HG03571 (cell line): Measurements from ENCODE around the gene MVB12B.

Experiments
- ATAC-seq: cut with Tn5 transposase; IDR thresholded peaks from one replicate; pipeline ENCODE4 v1.9.1; 2021; ENCODE audit not compliant: unreplicated experiment

Gene MVB12B

DNA sequence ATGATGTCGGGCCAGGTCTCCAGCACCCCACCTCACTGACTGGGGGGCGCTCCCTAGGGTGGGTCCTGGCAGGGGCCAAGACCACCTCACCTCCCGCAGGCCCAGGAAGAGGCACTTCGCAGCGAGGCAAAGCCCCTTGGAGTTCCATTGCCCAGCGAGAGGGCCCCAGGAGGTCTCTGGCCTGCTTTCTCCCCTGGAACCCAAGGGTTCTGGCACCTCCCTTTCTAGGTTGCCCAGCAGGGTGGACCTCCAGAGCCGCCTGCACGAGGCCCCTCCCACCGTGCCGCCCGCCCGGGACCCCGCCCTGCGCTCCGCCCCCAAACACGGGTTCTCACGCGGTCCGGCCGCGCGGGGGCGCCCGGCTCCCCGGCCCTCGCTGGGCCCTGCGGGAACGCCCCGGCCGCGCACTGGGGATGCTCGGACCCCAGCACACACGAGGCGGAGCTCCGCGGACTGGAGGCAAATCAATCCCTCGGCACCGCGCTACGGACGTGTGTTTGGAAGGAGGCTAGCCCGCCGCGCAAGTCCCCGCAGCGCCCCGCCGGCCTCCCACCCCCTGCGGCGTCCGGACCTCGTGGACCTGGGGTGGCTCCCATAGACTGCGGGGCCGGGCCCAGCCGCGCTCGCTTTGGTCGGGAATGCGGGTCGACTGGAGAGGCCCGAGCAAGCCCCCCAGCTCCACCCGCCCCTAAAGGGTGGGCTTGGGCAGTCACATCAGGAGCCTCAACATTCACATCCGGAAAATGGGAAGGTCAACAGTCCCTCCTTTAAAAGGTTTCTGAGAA lies 187.6 kb downstream of the MVB12B start:
- ATAC-seq = no peak

DNA sequence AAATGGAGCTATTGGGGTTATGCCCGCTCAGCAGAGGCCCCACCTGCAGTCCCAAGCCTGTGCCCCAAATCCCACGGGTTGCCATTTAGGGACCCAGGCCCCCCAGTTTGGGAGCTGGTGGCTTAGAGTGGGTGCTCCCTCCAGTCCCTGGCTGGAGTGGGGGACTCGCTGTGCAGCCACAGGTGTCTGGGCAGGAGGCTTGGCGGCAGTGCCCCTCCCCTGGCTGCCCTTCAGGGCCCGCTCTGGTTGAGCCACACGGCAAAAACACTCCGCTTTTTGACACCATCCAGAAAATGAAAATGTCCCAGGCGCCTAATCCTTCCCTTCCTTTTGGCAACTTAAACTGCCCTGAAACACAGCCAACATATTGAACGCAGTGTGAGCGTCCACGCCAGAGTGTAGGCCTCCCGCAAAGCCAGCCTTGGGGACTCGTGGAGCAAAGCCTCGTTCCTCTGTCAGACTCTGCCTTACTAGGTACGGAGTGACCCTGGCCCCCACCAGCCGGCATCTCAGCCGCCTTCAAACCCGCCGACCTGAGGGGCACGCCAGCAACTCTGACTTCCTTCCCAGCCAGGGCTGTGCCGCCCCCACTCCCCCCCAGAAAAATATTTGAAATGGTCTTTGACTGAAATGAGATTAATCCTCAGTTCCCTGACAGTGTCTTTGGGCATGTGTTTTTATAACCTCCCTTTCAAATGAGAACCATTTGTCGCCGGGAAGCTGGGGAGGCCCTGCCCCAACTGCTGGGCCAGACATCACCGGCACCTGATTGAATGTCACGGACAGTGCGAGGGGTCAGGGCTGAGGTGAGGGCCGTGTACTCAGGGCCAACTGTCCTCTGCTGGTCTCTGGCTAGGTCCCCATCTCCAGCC lies 188.6 kb downstream of the MVB12B start:
- ATAC-seq = no peak

DNA sequence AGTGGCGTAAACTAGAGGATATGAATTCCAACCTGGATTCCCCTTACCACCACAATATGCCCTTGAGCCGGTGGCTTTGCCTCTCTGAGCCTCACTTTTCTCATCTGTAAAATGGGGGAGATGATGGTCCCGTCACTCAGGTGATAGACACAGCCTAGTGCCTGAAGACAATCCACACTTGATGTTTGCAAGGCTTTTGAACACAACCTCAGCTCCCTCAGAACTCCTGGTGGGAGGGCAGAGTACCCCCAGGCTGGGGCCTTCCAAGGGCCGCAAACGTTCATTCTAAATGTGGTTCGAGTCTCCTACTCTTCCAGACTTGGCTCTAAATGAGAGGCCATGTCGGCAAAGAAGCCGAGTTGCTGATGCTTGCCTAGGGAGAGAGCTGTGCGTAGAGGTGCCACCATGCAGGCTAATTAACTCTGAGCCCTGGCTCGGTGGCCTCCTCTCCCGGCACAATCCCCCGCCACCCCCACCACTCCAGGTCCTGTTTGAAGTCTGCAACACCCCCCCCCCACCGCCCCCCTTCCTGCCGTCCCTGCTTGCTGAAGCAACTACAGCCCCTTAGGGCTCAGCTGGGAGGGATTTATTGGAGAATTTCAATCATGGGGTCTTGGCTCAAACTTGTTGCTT lies 189.4 kb downstream of the MVB12B start:
- no peak for ATAC-seq

DNA sequence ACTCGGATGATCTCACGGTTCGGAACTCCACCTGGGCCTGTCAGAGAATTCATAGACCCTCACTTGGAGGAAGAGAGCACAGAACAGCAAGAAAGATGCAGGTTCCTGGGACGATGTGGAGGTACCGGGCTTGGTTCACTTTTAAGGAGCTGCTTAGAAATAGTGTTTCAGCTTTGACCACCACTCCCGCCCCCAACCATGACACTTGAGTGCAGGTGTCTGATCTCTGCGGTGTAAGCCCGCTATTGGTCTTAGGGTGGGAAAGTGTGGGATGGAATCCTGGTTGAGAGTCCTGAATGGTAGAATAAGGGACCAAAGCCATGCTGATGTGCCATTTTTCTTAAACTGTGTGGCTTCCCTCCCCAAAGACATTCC lies 189.9 kb downstream of the MVB12B start:
- ATAC-seq = no peak

DNA sequence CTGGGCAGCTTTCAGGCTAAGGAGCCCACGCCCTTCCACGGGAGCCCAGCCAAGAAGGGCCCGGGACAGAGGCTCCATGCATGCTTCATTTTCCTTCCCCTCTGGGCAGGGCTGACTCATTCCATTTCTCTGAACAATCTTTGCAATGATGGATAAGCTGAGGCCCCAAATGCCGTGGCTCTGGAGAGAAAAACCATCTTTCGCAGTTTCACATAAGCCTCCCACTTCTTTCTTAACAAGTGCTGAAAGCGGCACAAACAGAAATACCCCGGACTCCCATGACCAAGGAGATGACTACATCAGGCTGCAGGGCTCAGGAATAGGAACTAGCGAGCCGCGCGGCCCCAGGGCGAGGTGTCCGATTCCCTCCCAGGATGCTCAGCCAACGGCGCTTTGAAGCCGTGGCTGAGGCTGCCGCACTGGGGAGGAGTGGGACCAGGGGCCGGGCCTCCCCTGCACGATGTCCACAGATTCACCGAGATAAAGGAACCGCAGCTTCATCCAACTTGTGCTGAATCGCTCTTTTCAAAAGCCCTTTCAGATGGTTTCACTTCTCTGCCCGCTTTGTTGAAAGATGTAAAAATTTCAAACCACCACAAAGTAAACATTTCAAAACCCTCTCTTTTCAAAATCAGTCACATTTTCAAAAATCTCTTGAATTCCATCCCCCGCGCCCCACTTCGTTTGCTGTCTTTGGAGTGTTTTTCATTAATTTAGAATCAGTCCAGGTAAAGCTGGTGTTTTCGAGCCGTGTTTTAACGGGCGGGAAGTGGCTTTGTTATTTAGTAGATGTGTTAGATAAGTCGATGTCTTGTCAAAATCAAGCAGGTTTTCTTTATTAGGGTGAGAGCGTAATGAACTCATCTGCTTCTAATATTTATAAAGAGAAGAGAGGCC lies 190.6 kb downstream of the MVB12B start:
- no peak for ATAC-seq

DNA sequence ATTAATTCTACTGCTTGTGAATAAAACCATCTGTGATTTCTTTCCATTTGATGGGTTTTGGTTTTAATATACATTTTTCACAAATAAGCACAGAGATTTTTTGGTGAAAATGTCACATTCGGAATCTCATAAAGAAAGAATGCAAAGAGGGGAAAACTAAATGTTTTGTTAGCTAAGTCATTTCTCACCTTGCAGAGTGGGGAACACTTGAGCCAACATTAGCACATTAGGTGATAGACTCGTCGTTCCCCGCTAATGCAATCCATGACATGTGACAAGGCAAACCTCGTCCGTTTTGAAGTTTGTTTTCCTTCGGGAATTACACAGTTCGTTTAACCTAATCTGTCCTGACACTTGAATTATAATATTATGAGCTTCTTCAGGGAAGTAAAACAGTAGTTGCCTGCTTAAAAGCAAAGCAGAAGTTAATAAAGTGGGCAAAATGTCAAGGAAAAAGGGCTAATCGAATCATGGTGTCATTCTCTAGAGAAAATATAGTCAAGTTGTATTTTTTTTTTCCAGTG lies 191.3 kb downstream of the MVB12B start:
- no peak for ATAC-seq

DNA sequence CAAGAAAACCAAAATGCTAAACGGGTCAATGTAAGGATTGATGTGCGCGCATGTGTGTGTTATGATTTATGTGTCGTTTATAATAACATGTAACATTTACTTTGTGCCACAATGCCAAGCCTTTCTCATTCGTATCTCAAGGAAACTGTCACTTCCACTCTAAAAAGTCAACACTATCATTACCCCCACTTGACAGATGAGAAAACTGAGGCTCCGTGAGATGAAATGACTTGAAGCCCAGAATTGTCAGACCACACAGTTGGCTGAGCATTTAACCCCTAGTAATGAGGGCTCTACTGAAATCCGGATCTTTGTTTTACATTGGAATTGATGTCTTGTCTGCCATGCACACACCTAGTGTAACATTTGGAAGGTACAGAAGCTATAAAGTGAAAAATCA lies 192.1 kb downstream of the MVB12B start:
- ATAC-seq = no peak

DNA sequence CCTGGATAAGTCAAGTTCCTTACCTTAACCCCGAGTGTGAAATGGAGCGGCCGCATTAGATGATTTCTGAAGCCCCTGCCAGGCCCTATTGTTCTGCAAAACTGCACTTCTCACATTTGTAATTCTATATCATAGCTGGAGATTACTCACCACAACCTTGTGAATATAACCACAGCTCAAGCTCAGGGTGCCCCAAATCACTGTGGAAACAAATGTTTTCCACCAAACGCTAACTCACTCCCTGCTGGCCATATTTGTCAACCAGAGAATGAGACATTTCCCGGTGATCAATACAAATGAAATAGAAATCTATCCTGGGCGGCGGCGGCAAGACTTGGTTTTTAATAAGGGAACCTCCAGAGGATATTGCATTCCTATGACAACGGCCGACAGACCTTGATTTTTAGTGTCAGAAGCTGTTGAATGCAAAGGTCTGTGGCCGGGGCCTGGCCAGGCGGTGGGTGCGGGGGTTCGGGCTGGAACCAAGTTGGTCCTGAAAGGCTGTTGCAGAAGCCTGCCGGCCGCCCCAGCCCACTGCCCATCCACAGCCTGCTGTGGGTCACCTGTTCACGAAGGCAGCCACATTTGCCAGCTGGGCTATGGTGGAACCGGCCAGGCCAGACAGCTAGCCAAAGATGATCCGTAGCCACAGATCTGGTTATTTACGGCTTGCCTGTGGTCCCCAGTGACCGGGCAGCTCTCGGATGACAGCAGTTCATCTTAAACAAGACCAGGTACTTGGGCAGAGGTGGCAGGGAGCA lies 193.2 kb downstream of the MVB12B start:
- ATAC-seq = no peak

DNA sequence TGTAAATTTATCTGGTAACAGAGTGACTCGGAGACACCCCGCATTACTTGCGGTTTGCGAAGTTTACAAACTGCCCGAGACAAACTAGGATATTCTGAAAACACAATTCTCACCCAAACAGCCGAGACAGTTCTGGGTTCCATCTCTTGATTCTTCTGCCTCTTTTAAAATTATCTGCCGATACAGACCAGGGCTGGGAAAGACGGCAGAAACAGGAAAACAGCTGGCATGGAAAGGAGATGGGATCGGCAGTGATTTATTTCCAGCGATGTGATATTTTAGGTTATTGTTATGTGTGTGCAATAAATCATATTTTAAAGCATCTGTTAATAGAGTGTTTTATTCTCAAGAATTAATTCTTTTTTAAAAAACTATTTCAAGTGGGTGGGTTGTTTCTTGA lies 193.8 kb downstream of the MVB12B start:
- ATAC-seq = no peak

DNA sequence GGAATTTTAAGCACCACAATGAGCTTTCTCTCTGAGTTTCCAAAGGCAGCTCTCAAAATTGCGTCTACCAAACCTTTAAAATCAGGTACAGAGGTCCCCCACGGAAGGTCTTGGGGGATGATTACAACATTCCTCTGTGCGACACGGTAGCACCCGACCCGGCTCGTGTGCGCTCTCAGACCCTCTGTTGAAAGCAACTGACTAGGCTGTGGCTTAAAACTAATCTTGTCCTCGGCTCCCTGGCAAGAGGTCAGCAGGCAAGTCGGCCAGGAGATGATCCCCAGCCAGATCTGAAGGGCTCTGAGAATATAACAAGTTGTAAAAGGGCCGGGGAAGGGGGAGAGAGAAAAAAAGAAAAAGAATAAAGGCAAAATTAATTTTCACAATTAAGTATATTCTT lies 194.5 kb downstream of the MVB12B start:
- ATAC-seq = no peak

DNA sequence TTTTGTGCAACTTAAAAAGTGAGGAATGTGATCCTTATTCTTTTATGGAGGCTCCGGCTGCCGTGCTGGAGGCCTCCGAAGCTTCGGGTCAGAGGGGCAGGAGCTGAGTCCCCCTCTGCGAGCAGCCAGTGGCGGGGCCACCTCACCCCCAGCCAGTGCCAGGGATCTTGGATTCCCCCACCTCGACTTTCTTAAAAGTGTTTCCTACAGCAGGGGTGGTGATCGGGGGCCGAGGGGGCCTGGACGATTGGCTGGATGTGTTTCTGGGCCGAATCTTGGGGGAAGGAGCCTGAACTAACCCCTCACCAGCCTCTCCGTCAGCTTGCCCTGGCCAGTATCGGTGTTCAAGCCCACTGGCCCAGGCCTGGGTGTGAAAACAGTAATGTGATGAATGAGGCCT lies 194.9 kb downstream of the MVB12B start:
- no peak for ATAC-seq

DNA sequence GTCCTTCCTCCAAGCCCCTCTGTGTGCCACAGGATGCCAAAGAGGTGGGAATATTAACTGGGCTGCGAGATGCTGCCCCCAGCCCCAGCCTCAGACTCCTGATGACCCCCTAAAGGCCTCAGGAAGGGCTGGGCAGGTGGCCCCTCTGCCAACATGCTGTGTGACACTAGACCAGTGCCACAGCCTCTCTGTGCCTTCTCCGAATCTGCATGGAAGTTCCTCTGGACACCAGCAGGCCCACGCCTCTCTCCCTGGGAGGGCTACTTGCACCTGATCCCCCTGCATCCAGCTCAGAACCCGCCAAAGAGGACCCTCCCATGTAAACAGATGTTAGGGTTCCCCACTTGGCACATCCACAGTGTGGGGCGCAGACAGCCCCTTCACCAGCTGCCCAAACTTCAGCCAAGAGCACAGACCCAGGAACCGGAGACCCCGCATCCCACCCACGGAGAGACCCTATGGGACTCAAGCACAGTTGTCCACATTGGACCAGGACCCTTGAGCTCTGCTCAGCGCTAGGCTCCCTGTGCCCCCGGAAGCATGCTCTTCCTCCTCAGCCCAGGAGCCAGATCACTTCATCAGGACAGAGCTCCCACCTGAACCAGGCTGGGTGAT lies 195.5 kb downstream of the MVB12B start:
- no peak for ATAC-seq

DNA sequence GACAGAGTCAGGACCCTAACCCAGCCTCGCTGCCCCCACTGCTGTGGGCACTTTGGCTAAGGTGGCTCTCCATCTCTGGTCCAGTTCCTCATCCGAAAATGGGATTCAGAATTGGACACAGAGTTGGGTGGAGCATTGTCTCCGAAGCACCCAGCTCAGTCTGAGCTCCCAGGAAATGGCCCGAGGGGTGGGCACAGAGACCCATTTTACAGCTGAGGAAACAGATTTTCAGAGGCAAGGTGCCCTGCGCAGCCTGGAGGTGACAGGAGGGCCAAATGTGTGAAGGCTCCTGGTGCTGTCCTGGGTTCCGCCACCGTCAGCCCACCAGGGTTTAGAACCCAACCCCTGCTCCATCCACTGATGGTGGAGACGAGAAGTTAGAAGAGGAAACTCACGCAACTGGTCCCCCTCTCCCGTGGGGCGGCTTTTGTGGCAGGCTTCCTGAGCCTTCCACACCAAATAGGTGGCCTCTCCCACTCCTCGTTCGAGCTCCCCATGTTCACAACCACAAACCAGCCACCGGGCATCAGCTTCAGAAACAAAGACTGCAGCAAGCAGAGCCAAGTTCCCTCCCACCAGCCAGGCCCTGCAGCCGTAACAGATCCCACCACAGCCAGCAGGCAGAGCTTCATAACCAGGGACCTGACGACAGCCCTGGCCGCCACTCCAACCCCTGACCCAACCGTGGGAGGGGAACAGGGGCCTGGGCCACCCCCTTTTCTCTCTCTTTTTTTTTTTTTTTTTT lies 196.2 kb downstream of the MVB12B start:
- ATAC-seq = no peak

DNA sequence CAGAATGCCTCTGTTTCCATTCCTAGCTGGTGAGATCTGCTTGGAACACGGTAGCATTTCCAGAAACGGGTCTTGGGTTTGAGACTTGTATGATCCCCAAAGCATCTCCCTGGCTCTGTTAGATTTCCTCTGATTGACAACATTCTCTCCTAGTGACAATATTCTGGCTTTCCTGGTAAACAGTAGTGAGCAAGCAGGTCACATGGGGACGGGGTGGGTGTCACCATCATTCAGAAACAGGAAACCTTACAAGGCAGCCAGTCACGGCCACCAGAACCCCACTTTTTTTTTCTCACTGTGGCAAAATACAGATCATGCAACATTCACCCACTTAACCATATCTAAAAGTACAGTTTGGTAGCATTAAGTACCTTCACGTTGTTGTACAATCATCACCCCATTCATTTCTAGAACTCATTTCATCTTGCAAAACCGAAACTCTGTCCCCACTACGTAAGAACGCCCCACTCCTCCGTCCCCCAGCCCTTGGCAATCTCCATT lies 197.0 kb downstream of the MVB12B start:
- ATAC-seq = no peak

DNA sequence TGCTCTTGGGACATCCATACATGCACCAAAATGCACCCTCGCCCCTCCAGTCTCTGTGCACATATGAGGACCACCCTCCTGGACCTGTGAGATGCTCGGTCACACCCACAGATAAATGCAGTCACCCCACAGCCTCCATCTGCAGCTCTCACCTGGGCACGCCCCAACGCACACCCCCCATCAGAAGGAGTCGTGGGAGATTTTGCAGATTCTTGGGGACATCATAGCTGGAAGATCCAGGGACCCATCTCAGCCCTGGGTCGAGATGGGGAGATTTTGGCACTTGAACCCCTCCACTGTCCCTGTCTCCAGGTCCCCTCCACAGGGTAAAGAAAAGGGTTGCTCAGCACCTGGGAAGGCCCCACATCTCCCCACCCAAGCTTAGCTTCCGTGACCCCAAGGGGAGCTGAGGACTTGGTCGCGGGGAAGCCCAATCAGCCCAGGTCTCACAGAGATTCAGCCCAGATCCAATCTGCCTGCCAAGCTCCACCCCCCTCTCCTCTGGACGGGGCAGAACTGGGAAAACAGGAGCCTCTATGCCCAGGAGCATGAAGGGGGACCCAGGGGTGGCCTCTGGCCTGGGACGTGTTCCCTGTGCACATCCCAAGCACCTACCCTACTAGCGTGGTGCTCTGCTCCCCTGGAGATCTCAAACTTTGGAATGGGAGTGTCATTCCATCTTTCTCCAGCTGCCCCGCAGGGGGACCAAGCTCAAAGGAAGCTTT lies 197.9 kb downstream of the MVB12B start:
- no peak for ATAC-seq

DNA sequence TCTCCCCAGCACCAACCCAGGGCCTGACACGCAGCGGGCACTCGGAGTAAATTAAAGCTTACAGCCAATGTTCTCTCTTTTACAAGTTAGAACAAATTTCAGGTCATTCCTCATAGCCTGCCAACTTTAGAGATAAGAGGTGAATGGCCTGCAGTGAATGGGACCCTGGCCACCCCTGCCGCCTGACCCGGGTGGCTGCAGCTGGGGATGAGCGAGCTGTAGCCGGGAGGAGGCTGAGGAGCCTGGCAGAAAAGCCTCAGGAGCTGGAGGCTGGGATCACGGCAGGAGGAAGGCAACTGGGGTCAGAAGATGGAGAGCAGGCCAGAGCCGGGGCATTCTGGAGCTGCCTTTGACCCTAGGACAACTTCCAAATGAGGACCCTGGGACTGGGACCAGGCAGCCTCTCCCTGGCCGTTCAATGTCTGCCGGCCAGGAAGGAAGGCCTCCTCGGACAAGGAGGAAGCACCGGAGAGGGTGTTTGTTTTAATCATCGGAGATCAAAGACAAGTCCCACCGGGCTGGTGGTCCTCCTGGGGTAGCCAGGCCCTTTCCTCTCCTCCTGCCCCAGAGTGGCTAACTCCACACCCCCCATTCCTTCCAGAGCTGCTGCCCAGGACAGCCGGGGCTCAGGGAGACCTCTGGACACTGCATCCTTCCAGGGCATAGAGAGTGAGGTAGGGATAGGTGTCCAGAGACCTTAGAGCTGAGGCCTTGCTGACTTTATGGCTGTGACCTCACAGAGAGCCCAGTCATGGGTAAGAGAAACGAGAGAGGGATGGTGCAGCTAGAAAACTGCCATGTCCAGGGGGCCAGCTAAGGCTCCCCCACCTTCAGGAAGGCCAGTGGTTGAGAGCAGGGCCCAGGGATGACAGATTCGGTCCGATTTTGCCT lies 199.8 kb downstream of the MVB12B start:
- ATAC-seq = no peak
